Gastrocnemius medialis (tissue), 4 donors: ENCODE results near the gene CAMK2D.

ENCODE experiments used
- CTCF ChIP-seq, 5 experiments: fragments of 450-650 bp in 3 of 5; fragments of 200-600 bp in 2 of 5; sonication (generic) in 2 of 5; IDR thresholded peaks in 4 of 5; conservative IDR thresholded peaks in 1 of 5; 1 replicate in 4 of 5; 2 replicates in 1 of 5; pipeline ENCODE4 v1.5.1; 2016 to 2019; ENCODE audit warnings: antibody characterized with exemption in 5 of 5, mild to moderate bottlenecking in 3 of 5, moderate library complexity in 3 of 5
- POLR2A ChIP-seq, 2 donors: fragments of 450-650 bp; IDR thresholded peaks; one replicate each; pipeline ENCODE4 v1.6.1; 2017; ENCODE audit warnings: antibody characterized with exemption in 2 of 2, mild to moderate bottlenecking in 2 of 2, moderate library complexity in 2 of 2

GRCh38 chr4:113502476-113502875 lies 259.1 kb downstream of the CAMK2D start:
- no peak for TF ChIP-seq CTCF (IDR thresholded peaks at IDR 0.05 in 4 of 5, conservative IDR thresholded peaks at IDR 0.05 in 1 of 5)
- TF ChIP-seq POLR2A (IDR thresholded peaks at IDR 0.05): no peak
